ENCODE results near the gene IL34. TPM values are rescaled to one million over a fixed set of nuclear protein-coding genes. Genes with fewer than 3 reads are reported as not detected.

Gene IL34
- total and polyA plus RNA-seq, 2 experiments from 2014 or later, result 4.3 to 6.6 TPM

DNA sequence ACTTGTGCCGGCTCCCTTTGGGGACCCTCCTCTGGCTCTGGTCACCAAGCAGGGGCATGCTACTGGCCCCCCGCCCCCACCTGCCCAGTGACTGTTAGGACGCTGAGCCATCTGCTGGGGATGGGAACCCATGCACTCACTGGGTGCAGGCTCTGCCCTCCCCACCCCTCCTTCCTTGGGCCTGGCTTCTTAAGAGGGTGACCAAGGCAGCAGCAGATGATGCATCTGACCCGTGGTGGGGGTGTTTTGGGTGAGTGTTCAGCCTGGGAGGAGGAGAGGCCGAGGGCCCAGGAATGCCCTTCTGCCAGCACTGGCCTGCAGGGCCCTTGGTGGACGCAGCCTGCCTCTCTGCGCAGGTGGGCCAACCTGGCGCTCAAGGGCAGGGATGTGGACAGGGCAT is 58.7 kb downstream of the IL34 start:
- H3K27me3 Mint-ChIP-seq (ENCODE audit: insufficient read depth, low read depth, poor library complexity), result peaks cover 24% of the 10 kb centered on the region
- no peaks in the 10 kb centered on the region for H3K9me2 ChIP-seq (ENCODE audit: insufficient read depth)

More for the DNA sequence above, 58.7 kb downstream of the IL34 start:
- Mint-ChIP-seq H3K4me1 (peaks cover 48% of the 10 kb centered on the region), H3K36me3 (ENCODE audit: low read depth) (no peaks in the 10 kb centered on the region), H3K27ac (no peak overlapping the region), H3K9me3 (no peaks in the 10 kb centered on the region; the same call in 2 of the 3 replicates), H3K4me3 (no peak overlapping the region)
- Histone ChIP-seq H3K4me1 (ENCODE audit: insufficient read depth) (peaks cover 7% of the 10 kb centered on the region; the same call in 1 of the 2 replicates), H2AFZ (no peak overlapping the region), H3K27ac (ENCODE audit: low read depth) (no peak overlapping the region), H4K20me1 (replicated peaks; ENCODE audit: insufficient read depth) (no peaks in the 10 kb centered on the region), H3F3A (replicated peaks; ENCODE audit: low read depth) (no peaks in the 10 kb centered on the region), H3K4me3 (no peak overlapping the region), H3K79me2 (replicated peaks; ENCODE audit: insufficient read depth) (no peaks in the 10 kb centered on the region), H3K36me3 (ENCODE audit: insufficient read depth) (no peaks in the 10 kb centered on the region), H3K4me2 (no peak overlapping the region), H3K27me3 (ENCODE audit: insufficient read depth) (no peaks in the 10 kb centered on the region)
- TF ChIP-seq POLR2AphosphoS5 (IDR thresholded peaks at IDR 0.05; ENCODE audit: low read depth) (no peak), NANOG (IDR thresholded peaks at IDR 0.05; ENCODE audit: borderline replicate concordance) (no peak), EZH2phosphoT487 (IDR thresholded peaks at IDR 0.05; ENCODE audit: unreplicated experiment) (no peak), ZNF114 (CRISPR knock-in tag; IDR thresholded peaks at IDR 0.05) (no peak), STAT1 (IDR thresholded peaks at IDR 0.05; ENCODE audit: unreplicated experiment) (no peak), JUNB (IDR thresholded peaks at IDR 0.05; ENCODE audit: unreplicated experiment) (no peak), ZNF331 (CRISPR knock-in tag; IDR thresholded peaks at IDR 0.05; ENCODE audit: low read depth) (no peak), CREB1 (CRISPR knock-in tag; IDR thresholded peaks at IDR 0.05; ENCODE audit: low read depth) (no peak), EZH2 (IDR thresholded peaks at IDR 0.05; ENCODE audit: low read depth, unreplicated experiment) (no peak)
- TF ChIP-seq, protein P1, sequence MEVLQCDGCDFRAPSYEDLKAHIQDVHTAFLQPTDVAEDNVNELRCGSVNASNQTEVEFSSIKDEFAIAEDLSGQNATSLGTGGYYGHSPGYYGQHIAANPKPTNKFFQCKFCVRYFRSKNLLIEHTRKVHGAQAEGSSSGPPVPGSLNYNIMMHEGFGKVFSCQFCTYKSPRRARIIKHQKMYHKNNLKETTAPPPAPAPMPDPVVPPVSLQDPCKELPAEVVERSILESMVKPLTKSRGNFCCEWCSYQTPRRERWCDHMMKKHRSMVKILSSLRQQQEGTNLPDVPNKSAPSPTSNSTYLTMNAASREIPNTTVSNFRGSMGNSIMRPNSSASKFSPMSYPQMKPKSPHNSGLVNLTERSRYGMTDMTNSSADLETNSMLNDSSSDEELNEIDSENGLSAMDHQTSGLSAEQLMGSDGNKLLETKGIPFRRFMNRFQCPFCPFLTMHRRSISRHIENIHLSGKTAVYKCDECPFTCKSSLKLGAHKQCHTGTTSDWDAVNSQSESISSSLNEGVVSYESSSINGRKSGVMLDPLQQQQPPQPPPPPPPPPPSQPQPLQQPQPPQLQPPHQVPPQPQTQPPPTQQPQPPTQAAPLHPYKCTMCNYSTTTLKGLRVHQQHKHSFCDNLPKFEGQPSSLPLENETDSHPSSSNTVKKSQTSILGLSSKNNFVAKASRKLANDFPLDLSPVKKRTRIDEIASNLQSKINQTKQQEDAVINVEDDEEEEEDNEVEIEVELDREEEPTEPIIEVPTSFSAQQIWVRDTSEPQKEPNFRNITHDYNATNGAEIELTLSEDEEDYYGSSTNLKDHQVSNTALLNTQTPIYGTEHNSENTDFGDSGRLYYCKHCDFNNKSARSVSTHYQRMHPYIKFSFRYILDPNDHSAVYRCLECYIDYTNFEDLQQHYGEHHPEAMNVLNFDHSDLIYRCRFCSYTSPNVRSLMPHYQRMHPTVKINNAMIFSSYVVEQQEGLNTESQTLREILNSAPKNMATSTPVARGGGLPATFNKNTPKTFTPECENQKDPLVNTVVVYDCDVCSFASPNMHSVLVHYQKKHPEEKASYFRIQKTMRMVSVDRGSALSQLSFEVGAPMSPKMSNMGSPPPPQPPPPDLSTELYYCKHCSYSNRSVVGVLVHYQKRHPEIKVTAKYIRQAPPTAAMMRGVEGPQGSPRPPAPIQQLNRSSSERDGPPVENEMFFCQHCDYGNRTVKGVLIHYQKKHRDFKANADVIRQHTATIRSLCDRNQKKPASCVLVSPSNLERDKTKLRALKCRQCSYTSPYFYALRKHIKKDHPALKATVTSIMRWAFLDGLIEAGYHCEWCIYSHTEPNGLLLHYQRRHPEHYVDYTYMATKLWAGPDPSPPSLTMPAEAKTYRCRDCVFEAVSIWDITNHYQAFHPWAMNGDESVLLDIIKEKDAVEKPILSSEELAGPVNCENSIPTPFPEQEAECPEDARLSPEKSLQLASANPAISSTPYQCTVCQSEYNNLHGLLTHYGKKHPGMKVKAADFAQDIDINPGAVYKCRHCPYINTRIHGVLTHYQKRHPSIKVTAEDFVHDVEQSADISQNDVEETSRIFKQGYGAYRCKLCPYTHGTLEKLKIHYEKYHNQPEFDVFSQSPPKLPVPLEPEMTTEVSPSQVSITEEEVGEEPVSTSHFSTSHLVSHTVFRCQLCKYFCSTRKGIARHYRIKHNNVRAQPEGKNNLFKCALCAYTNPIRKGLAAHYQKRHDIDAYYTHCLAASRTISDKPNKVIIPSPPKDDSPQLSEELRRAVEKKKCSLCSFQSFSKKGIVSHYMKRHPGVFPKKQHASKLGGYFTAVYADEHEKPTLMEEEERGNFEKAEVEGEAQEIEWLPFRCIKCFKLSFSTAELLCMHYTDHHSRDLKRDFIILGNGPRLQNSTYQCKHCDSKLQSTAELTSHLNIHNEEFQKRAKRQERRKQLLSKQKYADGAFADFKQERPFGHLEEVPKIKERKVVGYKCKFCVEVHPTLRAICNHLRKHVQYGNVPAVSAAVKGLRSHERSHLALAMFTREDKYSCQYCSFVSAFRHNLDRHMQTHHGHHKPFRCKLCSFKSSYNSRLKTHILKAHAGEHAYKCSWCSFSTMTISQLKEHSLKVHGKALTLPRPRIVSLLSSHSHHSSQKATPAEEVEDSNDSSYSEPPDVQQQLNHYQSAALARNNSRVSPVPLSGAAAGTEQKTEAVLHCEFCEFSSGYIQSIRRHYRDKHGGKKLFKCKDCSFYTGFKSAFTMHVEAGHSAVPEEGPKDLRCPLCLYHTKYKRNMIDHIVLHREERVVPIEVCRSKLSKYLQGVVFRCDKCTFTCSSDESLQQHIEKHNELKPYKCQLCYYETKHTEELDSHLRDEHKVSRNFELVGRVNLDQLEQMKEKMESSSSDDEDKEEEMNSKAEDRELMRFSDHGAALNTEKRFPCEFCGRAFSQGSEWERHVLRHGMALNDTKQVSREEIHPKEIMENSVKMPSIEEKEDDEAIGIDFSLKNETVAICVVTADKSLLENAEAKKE (CRISPR knock-in tag; IDR thresholded peaks at IDR 0.05), result no peak
- TF ChIP-seq, protein P2, sequence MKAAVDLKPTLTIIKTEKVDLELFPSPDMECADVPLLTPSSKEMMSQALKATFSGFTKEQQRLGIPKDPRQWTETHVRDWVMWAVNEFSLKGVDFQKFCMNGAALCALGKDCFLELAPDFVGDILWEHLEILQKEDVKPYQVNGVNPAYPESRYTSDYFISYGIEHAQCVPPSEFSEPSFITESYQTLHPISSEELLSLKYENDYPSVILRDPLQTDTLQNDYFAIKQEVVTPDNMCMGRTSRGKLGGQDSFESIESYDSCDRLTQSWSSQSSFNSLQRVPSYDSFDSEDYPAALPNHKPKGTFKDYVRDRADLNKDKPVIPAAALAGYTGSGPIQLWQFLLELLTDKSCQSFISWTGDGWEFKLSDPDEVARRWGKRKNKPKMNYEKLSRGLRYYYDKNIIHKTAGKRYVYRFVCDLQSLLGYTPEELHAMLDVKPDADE (IDR thresholded peaks at IDR 0.05), result no peak
- TF ChIP-seq, protein P3, sequence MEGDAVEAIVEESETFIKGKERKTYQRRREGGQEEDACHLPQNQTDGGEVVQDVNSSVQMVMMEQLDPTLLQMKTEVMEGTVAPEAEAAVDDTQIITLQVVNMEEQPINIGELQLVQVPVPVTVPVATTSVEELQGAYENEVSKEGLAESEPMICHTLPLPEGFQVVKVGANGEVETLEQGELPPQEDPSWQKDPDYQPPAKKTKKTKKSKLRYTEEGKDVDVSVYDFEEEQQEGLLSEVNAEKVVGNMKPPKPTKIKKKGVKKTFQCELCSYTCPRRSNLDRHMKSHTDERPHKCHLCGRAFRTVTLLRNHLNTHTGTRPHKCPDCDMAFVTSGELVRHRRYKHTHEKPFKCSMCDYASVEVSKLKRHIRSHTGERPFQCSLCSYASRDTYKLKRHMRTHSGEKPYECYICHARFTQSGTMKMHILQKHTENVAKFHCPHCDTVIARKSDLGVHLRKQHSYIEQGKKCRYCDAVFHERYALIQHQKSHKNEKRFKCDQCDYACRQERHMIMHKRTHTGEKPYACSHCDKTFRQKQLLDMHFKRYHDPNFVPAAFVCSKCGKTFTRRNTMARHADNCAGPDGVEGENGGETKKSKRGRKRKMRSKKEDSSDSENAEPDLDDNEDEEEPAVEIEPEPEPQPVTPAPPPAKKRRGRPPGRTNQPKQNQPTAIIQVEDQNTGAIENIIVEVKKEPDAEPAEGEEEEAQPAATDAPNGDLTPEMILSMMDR (conservative IDR thresholded peaks at IDR 0.05; ENCODE audit: low read depth in 2 of 2), result no peak
- TF ChIP-seq, protein P4, sequence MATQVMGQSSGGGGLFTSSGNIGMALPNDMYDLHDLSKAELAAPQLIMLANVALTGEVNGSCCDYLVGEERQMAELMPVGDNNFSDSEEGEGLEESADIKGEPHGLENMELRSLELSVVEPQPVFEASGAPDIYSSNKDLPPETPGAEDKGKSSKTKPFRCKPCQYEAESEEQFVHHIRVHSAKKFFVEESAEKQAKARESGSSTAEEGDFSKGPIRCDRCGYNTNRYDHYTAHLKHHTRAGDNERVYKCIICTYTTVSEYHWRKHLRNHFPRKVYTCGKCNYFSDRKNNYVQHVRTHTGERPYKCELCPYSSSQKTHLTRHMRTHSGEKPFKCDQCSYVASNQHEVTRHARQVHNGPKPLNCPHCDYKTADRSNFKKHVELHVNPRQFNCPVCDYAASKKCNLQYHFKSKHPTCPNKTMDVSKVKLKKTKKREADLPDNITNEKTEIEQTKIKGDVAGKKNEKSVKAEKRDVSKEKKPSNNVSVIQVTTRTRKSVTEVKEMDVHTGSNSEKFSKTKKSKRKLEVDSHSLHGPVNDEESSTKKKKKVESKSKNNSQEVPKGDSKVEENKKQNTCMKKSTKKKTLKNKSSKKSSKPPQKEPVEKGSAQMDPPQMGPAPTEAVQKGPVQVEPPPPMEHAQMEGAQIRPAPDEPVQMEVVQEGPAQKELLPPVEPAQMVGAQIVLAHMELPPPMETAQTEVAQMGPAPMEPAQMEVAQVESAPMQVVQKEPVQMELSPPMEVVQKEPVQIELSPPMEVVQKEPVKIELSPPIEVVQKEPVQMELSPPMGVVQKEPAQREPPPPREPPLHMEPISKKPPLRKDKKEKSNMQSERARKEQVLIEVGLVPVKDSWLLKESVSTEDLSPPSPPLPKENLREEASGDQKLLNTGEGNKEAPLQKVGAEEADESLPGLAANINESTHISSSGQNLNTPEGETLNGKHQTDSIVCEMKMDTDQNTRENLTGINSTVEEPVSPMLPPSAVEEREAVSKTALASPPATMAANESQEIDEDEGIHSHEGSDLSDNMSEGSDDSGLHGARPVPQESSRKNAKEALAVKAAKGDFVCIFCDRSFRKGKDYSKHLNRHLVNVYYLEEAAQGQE (IDR thresholded peaks at IDR 0.05; ENCODE audit: unreplicated experiment), result no peak
- ATAC-seq (no peak), DNase-seq (ENCODE audit: low spot score) (no peak)

Measured in GM23338 (cell line).